SH-SY5Y (cell line): ENCODE data around the gene VWA3A.

ENCODE experiments used
- GATA2 ChIP-seq: IDR thresholded peaks from 2 replicates; pipeline ENCODE4 v1.6.1; 2011; ENCODE audit warnings: mild to moderate bottlenecking, low read depth, low read length
- GATA3 ChIP-seq: IDR thresholded peaks from 2 replicates; pipeline ENCODE4 v1.6.1; 2011; ENCODE audit warnings: low read depth, mild to moderate bottlenecking, low read length, moderate library complexity

VWA3A gene

DNA sequence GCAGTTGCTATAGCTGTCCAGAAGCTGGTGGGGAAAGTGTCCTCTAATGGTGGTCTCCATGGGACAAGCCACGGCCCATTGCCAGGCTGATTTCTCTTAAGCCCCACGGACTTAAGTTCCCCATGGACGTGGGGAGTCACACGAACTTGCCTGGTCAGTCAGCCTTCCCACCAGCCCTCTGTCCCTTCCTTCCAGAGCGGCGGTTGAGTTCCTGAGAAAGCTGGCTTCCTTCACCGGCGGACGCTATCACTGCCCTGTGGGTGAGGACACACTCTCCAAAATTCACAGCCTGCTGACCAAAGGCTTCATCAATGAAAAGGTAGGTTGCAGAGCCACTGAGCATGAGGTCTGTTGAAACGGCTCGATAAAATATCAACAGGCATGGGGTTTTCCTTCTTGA is 60.0 kb downstream of the VWA3A start:
- no peak for TF ChIP-seq GATA3
- no peak for TF ChIP-seq GATA2

DNA sequence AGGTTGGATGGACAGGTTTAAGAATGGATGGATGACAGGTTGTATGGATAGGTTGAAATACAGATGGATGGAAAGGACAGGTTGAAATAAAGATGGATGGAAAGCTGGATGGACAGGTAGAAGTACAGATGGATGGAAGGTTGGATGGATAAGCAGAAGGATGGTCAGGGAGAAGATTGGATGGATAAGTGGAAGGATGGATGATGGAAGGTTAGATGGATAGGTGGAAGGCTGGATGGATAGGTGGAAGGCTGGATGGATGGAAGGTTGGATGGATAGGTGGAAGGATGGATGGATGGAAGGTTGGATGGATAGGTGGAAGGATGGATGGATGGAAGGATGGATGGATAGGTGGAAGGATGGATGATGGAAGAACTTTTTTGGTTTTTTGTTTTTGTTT is 69.1 kb downstream of the VWA3A start:
- TF ChIP-seq GATA2 (no peak), GATA3 (no peak)

DNA sequence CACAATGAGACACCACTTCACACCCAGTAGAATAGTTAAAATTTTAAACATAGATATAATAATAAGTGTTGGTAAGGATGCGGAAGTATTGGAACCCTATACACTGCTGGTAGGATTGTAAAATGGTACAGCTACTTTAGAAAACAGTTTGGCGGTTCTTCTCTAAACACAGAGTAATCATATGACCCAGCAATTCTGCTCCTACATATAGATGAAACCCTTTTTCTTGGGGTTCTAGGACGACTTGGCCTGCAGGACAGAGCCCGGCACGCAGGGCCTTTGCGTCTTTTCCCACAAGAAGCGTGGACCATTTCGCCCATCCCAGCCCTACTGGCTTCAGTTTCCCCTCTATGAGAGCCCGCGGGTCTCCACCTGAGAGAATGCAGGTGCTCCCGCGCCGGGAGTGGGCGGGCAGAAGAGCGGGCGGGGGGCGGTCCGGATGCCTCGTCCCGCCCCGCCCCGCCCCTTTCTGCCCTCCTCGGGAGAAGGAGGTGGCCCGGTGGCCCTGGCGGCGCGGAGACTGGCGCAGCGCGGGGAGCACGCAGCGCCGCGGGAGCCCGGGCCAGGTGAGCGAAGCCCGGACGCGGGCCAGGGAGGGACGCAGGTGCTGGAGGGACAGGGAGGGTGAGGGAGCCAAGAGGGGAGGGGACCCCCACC is 69.8 kb downstream of the VWA3A start, which contains the start of gene SDR42E2:
SDR42E2 (plus strand) TSS at position 508 of the 657 bp plus-strand sequence. CDS start 3,077 bp downstream, outside the sequence.
- TF ChIP-seq GATA3 (no peak), GATA2 (no peak)

DNA sequence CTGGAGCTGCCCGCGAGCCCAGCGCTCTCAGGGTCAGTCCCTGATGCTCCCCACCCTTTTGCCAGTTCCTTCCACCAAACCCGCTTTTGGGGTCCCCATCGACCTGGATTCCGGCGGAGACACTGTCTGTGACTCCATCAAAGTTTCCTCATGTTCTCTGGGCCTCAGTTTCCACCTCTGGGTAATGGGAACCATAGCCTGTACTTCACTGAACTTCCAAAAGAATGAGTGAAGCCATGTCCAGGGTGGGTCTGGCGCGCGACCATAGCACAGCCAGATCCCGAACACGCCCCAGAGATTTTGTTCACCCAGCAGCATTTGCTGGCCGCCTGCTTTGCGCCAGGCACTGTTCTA is 70.3 kb downstream of the VWA3A start:
- no peak for TF ChIP-seq GATA2
- TF ChIP-seq GATA3 = no peak

DNA sequence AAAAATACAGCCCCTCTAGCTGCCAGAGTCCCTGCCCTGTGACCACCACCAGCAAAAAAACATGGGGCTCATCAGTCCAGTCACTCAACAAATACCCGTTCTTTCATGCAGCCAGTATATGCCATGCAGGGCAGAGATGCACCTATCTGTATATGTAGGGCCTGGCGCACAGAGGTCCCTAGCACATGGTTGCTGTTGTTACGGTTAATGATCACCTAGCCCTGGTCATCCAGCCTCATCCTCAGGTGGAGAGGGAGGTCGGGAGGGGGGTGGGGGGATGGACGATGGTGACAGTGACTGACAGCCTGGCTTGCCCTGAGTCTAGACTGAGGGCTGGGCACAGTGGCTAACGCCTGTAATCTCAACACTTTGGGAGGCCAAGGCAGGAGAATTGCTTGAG is 71.5 kb downstream of the VWA3A start:
- no peak for TF ChIP-seq GATA2
- TF ChIP-seq GATA3 = no peak

DNA sequence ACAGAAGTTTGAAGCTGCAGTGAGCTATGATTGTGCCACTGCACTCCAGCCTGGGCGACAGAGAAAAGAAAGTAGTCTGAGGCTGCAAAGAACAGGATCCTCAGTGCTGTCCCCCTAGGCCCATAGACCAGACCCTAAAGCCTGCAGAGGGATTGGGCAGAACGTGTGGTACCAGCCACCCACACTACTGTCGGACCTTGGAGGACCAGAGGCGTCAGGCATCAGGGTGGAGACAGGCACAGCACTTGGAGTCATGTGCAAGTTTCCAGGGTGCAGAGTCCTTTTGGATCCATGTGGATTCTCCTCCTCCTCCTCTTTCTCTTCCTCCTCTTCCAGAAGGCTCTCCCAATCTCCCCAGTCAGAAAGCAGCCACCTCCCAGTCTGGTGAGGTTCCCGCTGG is 72.1 kb downstream of the VWA3A start:
- TF ChIP-seq GATA3 = no peak
- no peak for TF ChIP-seq GATA2

DNA sequence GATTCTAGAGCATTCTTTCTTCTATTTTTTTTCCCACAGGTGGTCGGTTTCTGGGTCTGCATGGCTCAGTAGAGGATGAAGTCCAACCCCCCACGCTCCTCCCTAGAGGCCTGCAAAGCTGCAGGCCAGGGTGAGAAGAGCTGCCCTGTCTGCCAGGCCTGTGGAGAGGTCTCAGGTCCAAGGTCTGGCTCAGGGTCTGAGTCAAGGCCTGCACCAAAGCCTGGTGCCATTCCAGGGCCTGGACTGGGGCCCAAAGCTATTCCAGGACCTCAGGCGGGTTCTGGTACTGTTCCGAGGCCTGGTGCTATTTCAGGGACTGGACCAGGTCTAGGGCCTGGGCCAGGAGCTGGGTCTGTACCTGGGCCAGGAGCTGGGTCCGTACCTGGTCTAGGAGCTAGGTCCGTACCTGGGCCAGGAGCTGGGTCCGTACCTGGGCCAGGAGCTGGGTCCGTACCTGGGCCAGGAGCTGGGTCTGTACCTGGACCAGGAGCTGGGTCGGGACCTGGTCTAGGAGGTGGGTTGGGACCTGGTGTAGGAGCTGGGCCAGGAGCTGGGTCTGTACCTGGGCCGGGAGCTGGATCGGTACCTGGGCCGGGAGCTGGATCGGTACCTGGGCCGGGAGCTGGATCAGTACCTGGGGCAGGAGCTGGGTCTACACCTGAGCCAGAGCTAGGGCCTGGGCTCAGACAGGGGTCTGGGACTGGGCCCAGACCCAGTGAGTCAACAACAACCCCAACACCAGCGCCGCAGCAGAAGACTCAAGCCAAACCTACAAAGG is 73.4 kb downstream of the VWA3A start:
- TF ChIP-seq GATA3 (no peak), GATA2 (no peak)

DNA sequence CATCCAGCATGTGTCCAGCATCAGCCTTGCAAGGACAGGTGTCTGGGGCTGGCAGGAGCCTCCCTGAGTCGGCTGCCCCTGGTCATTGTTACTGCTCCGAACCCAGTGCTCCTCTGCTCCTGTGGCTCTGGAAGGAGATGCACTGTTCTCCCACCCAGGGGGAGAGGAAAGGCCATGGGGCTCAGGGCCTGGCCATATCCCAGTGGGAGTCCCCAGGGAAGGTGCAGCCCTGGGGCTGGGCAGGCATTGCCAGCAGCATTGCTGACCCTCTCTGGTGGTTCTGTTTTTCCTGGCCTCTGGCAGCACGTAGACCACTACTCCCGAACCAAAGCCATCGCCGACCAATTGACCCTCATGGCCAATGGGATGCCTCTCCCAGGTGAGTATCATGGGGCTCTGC is 79.6 kb downstream of the VWA3A start:
- TF ChIP-seq GATA2 = no peak

DNA sequence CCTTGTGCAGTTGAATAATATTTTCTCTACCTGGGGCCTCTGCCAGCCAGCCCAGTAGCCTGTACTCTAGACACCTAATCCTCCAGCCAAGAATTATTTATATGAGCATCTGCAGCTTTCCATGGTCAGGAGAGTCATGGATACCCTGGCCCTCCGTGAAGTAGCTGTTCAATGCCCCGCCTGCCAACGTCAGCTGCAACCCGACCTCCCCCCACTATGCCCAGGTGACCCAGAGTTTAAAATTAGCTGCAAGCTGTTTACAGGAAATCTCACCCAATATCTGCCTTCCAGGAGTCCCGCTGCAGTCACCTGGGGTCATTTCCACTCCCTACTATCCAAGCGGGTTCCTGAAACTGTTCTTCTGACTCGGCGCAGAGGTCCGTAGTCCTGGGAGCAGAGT is 82.3 kb downstream of the VWA3A start:
- no peak for TF ChIP-seq GATA2

DNA sequence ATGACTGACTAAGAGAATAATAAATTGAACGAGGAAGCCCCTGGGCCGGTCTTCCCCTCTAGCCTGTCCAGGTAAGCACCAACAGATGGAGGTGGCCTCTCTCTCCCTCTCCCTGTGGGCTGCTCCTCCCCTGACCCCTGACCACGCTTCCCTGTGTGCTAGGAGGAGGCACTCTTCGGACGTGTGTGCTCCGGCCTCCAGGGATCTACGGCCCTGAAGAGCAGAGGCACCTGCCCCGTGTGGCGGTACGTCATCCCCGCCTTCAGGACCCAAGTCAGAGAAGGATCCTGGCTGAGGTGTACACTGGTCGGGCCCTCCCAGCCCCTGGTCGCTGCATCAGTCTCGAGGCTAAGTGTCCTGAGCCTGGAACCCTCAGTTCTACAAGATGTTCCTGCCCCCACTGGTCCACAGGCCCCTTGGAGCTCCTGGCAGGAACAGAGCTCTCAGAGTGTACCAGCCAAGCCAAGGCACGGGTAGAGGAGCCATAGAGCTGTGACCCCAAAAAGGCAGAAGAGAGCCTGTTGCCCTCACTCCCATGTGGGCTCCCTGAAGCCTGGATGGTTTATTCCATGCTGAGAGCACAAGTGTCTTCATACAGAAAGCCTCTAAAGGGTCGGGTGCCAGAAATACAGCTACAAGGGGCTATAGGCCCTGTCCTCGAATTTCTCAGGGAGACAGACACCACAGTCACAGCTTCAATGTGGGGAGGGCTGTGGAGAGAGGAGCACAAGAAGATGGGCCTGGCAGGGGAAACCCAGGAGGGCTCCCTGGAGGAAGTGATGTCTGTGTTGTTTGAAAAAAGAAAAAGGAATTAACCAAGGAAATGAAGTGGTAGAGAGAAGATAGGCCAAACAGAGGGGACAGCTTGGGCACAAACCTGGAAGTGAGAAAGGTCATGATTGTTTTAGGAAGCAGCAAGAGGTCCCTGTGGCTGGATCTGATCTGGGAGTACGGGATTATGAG is 85.9 kb downstream of the VWA3A start:
- no peak for TF ChIP-seq GATA3
- no peak for TF ChIP-seq GATA2

DNA sequence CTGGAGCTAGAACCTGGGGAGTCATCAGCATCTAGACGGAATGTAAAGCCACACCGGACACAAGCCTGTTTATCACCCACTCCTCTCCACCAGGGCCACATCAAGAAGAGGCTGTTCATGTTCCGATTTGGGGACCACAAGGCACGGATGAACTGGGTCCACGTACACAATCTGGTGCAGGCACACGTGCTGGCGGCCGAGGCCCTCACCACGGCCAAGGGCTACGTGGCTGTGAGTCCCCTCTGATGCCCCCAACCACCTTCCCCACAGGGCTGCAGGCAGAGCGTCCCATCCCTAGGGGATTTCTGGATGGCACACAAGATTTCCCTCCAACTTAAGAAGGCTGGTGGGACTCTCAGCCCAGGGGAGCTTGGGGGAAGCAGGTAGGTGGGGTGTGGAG is 89.1 kb downstream of the VWA3A start:
- TF ChIP-seq GATA3 = no peak
- no peak for TF ChIP-seq GATA2

DNA sequence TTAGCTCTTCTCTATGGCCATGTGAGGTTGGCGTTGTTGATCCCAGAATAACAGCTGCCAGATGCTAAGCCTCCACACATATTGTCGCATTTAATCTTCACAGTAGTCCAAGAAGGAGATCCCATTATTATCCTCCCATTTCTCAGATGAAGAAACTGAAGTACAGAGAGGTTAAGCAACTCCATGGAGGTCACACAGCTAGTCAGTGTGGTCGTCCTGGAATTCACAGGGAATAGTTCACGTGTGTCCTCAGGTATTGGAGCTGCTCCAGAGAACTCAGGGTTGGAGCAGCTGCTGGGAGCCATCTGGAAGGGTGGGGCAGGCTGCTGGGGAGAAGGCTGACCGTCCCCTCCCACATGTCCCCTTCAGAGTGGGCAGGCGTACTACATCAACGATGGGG is 89.5 kb downstream of the VWA3A start:
- no peak for TF ChIP-seq GATA2
- TF ChIP-seq GATA3 = no peak

DNA sequence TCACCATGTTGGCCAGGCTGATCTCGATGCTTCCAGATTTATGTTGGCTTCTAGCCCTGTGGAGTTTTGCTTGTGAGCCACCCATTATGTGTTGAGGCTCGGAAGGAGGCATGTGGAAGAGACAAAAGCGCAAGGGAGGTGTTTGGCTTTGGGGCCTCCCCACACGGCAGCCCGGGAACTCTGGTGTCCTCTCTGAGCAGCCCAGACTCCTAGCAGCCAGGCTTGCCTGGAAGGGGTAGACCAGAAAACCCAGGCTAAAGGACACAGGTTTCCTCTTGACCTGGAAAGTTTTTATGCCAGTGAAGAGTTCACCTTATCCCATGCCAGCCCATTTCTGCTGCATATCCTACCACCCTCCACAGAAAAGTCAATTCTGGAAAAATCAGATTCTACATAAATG is 91.0 kb downstream of the VWA3A start:
- TF ChIP-seq GATA2 = no peak
- TF ChIP-seq GATA3 = no peak

DNA sequence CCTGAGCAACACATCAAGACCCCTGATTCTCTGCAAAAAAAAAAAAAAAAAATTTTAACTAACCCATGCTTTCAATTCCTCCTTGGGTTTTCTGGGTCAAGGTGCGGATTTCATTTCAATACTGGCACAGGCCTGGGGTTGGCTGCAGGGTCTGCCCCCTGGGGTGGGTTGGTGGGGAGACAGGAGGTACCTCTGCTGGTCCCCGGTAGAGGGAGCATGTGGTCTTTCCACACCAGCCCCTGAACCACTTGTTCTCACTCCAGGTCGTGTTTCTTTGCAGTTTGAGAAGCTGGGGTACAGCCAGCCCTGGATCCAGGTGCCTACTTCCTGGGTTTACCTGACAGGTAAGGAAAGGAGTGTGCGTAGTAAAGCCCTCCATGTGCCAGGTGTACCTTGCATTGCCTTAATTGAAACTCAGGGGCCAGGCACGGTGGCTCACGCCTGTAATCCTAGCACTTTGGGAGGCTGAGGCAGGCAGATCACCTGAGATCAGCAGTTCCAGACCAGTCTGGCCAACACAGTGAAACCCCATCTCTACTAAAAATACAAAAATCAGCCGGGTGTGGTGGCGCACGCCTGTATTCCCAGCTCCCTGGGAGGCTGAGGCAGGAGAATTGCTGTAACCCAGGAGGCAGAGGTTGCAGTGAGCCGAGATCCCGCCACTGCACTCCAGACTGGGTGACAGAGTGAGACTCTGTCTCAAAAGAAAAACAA is 91.7 kb downstream of the VWA3A start:
- TF ChIP-seq GATA3 (no peak), GATA2 (no peak)
